HCT116 (cell line): ENCODE results near the gene BST2.

Experiments
- CBX3 ChIP-seq: IDR thresholded peaks from 2 replicates; pipeline ENCODE4 v1.6.1; 2012; ENCODE audit warnings: low read depth
- EGR1 ChIP-seq: IDR thresholded peaks from 2 replicates; pipeline ENCODE4 v1.6.1; 2012; ENCODE audit warnings: low read depth
- EZH2 ChIP-seq: fragments of 200-600 bp; sonication (generic); IDR thresholded peaks from 2 replicates; pipeline ENCODE4 v1.6.1; 2017; ENCODE audit warnings: antibody characterized with exemption, mixed run types
- EZH2phosphoT487 ChIP-seq: fragments of 200-600 bp; IDR thresholded peaks from 2 replicates; pipeline ENCODE4 v1.6.1; 2018; ENCODE audit warnings: antibody characterized with exemption, borderline replicate concordance
- POLR2A ChIP-seq: IDR thresholded peaks from 2 replicates; pipeline ENCODE4 v1.7.0; 2011; ENCODE audit warnings: borderline replicate concordance; ENCODE audit not compliant: insufficient read depth, insufficient read length; ENCODE audit errors: extremely low read depth
- POLR2AphosphoS5 ChIP-seq: IDR thresholded peaks from 2 replicates; pipeline ENCODE4 v1.6.1; 2011; ENCODE audit warnings: mild to moderate bottlenecking, low read depth, low read length, moderate library complexity
- RAD21 ChIP-seq: IDR thresholded peaks from 2 replicates; pipeline ENCODE4 v1.6.1; 2012; ENCODE audit warnings: low read depth, mild to moderate bottlenecking
- SP1 ChIP-seq: IDR thresholded peaks from 2 replicates; pipeline ENCODE4 v1.6.1; 2012; ENCODE audit warnings: low read depth
- YY1 ChIP-seq: IDR thresholded peaks from 2 replicates; pipeline ENCODE4 v1.6.1; 2011; ENCODE audit warnings: low read length, low read depth, moderate library complexity, mild to moderate bottlenecking; ENCODE audit not compliant: insufficient replicate concordance; ENCODE audit errors: extremely low read depth
- ZNF274 ChIP-seq: fragments of 200-500 bp; sonication (Bioruptor generic); IDR thresholded peaks from 2 replicates; pipeline ENCODE4 v1.6.1; 2014; ENCODE audit warnings: mild to moderate bottlenecking, low read depth, low read length, inconsistent platforms
- TF ChIP-seq, protein P1 (sequence below): IDR thresholded peaks from 2 replicates; pipeline ENCODE4 v1.6.1; 2011; ENCODE audit warnings: mild to moderate bottlenecking, low read length, moderate library complexity; ENCODE audit not compliant: insufficient replicate concordance; ENCODE audit errors: extremely low read depth
- TF ChIP-seq, protein P2 (sequence below): IDR thresholded peaks from 2 replicates; pipeline ENCODE4 v1.6.1; 2012
- TF ChIP-seq, protein P3 (sequence below), 3 experiments: fragments of 200-600 bp in 1 of 3; sonication (generic) in 1 of 3; IDR thresholded peaks in 2 of 3; conservative IDR thresholded peaks in 1 of 3; 2 replicates each; pipeline ENCODE4 v1.5.1; 2012 to 2017; ENCODE audit warnings: low read depth in 2 of 3, low read length in 2 of 3, antibody characterized with exemption in 1 of 3, borderline replicate concordance in 1 of 3, control low read depth in 1 of 3, mild to moderate bottlenecking in 1 of 3, mixed read lengths in 1 of 3, mixed run types in 1 of 3, moderate library complexity in 1 of 3; ENCODE audit not compliant: insufficient read depth in 1 of 3

DNA sequence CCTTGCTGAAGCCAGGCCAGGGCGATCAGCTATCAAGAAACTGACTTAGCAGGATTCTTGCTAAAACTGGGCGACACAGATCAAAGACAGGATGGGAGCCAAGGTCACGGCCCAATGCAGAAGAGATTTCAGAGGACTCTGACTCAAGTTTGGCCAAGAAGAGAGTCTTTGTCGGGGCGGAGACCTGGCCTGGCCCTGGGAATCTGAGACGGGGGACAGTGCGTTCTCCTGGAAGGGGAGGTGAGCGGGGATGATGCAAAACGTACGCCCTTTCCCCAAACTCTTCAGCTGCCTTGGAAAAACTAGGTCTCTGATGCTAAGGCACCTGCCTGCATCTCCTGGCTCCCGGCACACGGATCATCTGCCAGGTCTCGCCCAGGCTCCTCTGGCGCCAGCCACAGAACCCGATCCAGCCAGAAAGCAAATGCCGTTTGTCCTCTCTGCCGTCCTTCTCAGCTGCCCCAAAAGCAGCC lies 24.2 kb upstream of the BST2 start:
- TF ChIP-seq, protein P1, sequence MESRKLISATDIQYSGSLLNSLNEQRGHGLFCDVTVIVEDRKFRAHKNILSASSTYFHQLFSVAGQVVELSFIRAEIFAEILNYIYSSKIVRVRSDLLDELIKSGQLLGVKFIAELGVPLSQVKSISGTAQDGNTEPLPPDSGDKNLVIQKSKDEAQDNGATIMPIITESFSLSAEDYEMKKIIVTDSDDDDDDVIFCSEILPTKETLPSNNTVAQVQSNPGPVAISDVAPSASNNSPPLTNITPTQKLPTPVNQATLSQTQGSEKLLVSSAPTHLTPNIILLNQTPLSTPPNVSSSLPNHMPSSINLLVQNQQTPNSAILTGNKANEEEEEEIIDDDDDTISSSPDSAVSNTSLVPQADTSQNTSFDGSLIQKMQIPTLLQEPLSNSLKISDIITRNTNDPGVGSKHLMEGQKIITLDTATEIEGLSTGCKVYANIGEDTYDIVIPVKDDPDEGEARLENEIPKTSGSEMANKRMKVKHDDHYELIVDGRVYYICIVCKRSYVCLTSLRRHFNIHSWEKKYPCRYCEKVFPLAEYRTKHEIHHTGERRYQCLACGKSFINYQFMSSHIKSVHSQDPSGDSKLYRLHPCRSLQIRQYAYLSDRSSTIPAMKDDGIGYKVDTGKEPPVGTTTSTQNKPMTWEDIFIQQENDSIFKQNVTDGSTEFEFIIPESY, result no peak
- TF ChIP-seq, protein P2, sequence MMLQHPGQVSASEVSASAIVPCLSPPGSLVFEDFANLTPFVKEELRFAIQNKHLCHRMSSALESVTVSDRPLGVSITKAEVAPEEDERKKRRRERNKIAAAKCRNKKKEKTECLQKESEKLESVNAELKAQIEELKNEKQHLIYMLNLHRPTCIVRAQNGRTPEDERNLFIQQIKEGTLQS, result no peak
- TF ChIP-seq, protein P3, sequence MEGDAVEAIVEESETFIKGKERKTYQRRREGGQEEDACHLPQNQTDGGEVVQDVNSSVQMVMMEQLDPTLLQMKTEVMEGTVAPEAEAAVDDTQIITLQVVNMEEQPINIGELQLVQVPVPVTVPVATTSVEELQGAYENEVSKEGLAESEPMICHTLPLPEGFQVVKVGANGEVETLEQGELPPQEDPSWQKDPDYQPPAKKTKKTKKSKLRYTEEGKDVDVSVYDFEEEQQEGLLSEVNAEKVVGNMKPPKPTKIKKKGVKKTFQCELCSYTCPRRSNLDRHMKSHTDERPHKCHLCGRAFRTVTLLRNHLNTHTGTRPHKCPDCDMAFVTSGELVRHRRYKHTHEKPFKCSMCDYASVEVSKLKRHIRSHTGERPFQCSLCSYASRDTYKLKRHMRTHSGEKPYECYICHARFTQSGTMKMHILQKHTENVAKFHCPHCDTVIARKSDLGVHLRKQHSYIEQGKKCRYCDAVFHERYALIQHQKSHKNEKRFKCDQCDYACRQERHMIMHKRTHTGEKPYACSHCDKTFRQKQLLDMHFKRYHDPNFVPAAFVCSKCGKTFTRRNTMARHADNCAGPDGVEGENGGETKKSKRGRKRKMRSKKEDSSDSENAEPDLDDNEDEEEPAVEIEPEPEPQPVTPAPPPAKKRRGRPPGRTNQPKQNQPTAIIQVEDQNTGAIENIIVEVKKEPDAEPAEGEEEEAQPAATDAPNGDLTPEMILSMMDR (IDR thresholded peaks at IDR 0.05 in 2 of 3, conservative IDR thresholded peaks at IDR 0.05 in 1 of 3; ENCODE audit: borderline replicate concordance in 1 of 3, insufficient read depth in 1 of 3, low read depth in 2 of 3, low read length in 2 of 3), result no peak
- TF ChIP-seq YY1 (no peak), RAD21 (no peak), POLR2AphosphoS5 (0 out of 2 replicates have a peak, but pooled peaks have one; percentile 16), EGR1 (no peak), CBX3 (no peak), EZH2 (no peak), POLR2A (no peak), EZH2phosphoT487 (no peak), SP1 (no peak), ZNF274 (no peak)
